Calu3 (cell line): ENCODE data around the gene C3AR1. TPM values are rescaled to one million over a fixed set of nuclear protein-coding genes. Genes with fewer than 3 reads are reported as not detected.

Source experiments
- BruUV-seq: library from RNA; stranded (reverse); fragments of 400-500 nt; replicated peaks from 2 replicates; lab custom pipeline; 2021; lab: Mats Ljungman, UMichigan
- CTCF ChIA-PET: fragments of 300-600 bp; sonication (Branson Sonifier 250); formaldehyde crosslinking; loops from one replicate; lab custom pipeline; 2022; ENCODE audit warnings: antibody characterized with exemption; lab: Charles Lee
- DNase-seq: peaks from one replicate; pipeline ENCODE4 v3.0.0; 2022
- H3K27ac Mint-ChIP-seq: one replicate; pipeline ENCODE4 v1.8.0; 2022; ENCODE audit warnings: mixed read lengths; ENCODE audit not compliant: unreplicated experiment
- H3K27me3 Mint-ChIP-seq: one replicate; pipeline ENCODE4 v1.8.0; 2022; ENCODE audit warnings: mixed read lengths; ENCODE audit not compliant: unreplicated experiment
- H3K36me3 Mint-ChIP-seq: one replicate; pipeline ENCODE4 v1.8.0; 2022; ENCODE audit warnings: mild to moderate bottlenecking, moderate library complexity, mixed read lengths; ENCODE audit not compliant: insufficient read depth, unreplicated experiment
- H3K4me1 Mint-ChIP-seq: one replicate; pipeline ENCODE4 v1.8.0; 2022; ENCODE audit warnings: mild to moderate bottlenecking, low read depth, mixed read lengths; ENCODE audit not compliant: unreplicated experiment
- H3K4me3 Mint-ChIP-seq: one replicate; pipeline ENCODE4 v1.8.0; 2022; ENCODE audit warnings: mild to moderate bottlenecking, low read depth, moderate library complexity, mixed read lengths; ENCODE audit not compliant: unreplicated experiment
- H3K9me3 Mint-ChIP-seq: one replicate; pipeline ENCODE4 v1.8.0; 2022; ENCODE audit warnings: low read depth, mixed read lengths; ENCODE audit not compliant: unreplicated experiment
- CTCF ChIP-seq: fragments of 200-600 bp; IDR thresholded peaks from one replicate; pipeline ENCODE4 v1.8.0; 2022; ENCODE audit warnings: antibody characterized with exemption; ENCODE audit not compliant: unreplicated experiment
- intact Hi-C: fragments of 100-400 bp; cut with micrococcal nuclease; formaldehyde crosslinking; loops from one replicate; pipeline ENCODE4 v1.10.0; 2022; ENCODE audit not compliant: unreplicated experiment
- total RNA-seq: library from RNA; stranded (reverse); gene quantifications from 2 replicates; pipeline ENCODE4 v1.2.3, GENCODE V29; 2022

C3AR1 gene
- total RNA-seq, 1 experiment from 2014 or later = not detected

GRCh38 chr12:8036346-8036745 is 29.8 kb downstream of the C3AR1 start:
- TF ChIP-seq CTCF = no peak
- CTCF ChIA-PET = no interaction called here
- intact Hi-C loops = loop anchor here (5.0 kb wide), 1 partner anchor 41 kb away; no protein-coding TSS in a partner anchor
- BruUV-seq = no TSS peak
- no peak overlapping the region for H3K27ac Mint-ChIP-seq
- no peaks in the 10 kb centered on the region for H3K27me3 Mint-ChIP-seq
- H3K36me3 Mint-ChIP-seq = peaks cover 24% of the 10 kb centered on the region
- no peak for DNase-seq
- H3K4me3 Mint-ChIP-seq = no peak overlapping the region
- H3K4me1 Mint-ChIP-seq = peaks cover 59% of the 10 kb centered on the region
- H3K9me3 Mint-ChIP-seq = no peaks in the 10 kb centered on the region

GRCh38 chr12:8035440-8036010 is 30.6 kb downstream of the C3AR1 start:
- no peaks in the 10 kb centered on the region for H3K9me3 Mint-ChIP-seq
- intact Hi-C loops = loop anchor here (5.0 kb wide), 1 partner anchor 42 kb away; no protein-coding TSS in a partner anchor
- H3K36me3 Mint-ChIP-seq = peaks cover 27% of the 10 kb centered on the region
- DNase-seq = no peak
- peaks cover 59% of the 10 kb centered on the region for H3K4me1 Mint-ChIP-seq
- BruUV-seq = no TSS peak
- H3K27me3 Mint-ChIP-seq = no peaks in the 10 kb centered on the region
- no peak overlapping the region for H3K4me3 Mint-ChIP-seq
- H3K27ac Mint-ChIP-seq = no peak overlapping the region
- no peak for TF ChIP-seq CTCF
- CTCF ChIA-PET = no interaction called here

GRCh38 chr12:8034802-8035201 is 31.4 kb downstream of the C3AR1 start:
- no peaks in the 10 kb centered on the region for H3K9me3 Mint-ChIP-seq
- H3K27ac Mint-ChIP-seq = no peak overlapping the region
- H3K4me3 Mint-ChIP-seq = peak overlapping the region; percentile 84
- H3K4me1 Mint-ChIP-seq = peaks cover 59% of the 10 kb centered on the region
- DNase-seq = no peak
- CTCF ChIA-PET = no interaction called here
- H3K27me3 Mint-ChIP-seq = no peaks in the 10 kb centered on the region
- BruUV-seq = no TSS peak
- peaks cover 27% of the 10 kb centered on the region for H3K36me3 Mint-ChIP-seq
- intact Hi-C loops = loop anchor here (5.0 kb wide), 1 partner anchor 42 kb away; no protein-coding TSS in a partner anchor
- no peak for TF ChIP-seq CTCF

GRCh38 chr12:8033153-8034044 is 32.8 kb downstream of the C3AR1 start:
- no TSS peak for BruUV-seq
- H3K27ac Mint-ChIP-seq = peak overlapping the region; percentile 12
- DNase-seq = peak; percentile 34
- no peaks in the 10 kb centered on the region for H3K27me3 Mint-ChIP-seq
- intact Hi-C loops = no loop called here
- H3K4me3 Mint-ChIP-seq = peak overlapping the region; percentile 84
- H3K9me3 Mint-ChIP-seq = no peaks in the 10 kb centered on the region
- CTCF ChIA-PET = interaction anchor here (0.6 kb wide), 2 partner anchors 11 to 55 kb away, joined by 3 to 8 read pairs; no protein-coding TSS in a partner anchor
- no peak for TF ChIP-seq CTCF
- H3K4me1 Mint-ChIP-seq = peaks cover 49% of the 10 kb centered on the region
- peaks cover 27% of the 10 kb centered on the region for H3K36me3 Mint-ChIP-seq
